ENCODE measurements around the gene CILP2.

Gene CILP2

GRCh38 chr19:19505669-19506326 lies 32.3 kb upstream of the CILP2 start:
- no peak for DNase-seq (ENCODE audit: low read depth in 2 of 2, low spot score in 1 of 2)

- no peak for DNase-seq (ENCODE audit: low read depth in 2 of 2, low spot score in 1 of 2)
Observed at GRCh38 chr19:19506592-19506991, 31.5 kb upstream of the CILP2 start.

- no peak for DNase-seq (ENCODE audit: low read depth in 2 of 2, low spot score in 1 of 2)
Observed at GRCh38 chr19:19507354-19507753, 30.7 kb upstream of the CILP2 start.

- no peak for DNase-seq (ENCODE audit: low read depth in 2 of 2, low spot score in 1 of 2)
Observed at GRCh38 chr19:19508217-19508616, 29.8 kb upstream of the CILP2 start.

- DNase-seq (ENCODE audit: low read depth in 2 of 2, low spot score in 1 of 2), result no peak
Observed at GRCh38 chr19:19510432-19510831, 27.6 kb upstream of the CILP2 start.

- no peak for DNase-seq (ENCODE audit: low read depth in 2 of 2, low spot score in 1 of 2)
Observed at GRCh38 chr19:19513682-19514081, 24.4 kb upstream of the CILP2 start.

GRCh38 chr19:19514215-19514657 lies 23.8 kb upstream of the CILP2 start:
- DNase-seq (ENCODE audit: low read depth in 2 of 2, low spot score in 1 of 2), result no peak

GRCh38 chr19:19514881-19515641 lies 23.0 kb upstream of the CILP2 start, which contains the start of gene TSSK6:
TSS of gene TSSK6 (minus strand) at chr19:19515548. CDS start at chr19:19515427, 121 bp downstream.
- DNase-seq (ENCODE audit: low read depth in 2 of 2, low spot score in 1 of 2), result no peak

- peak; percentile 85 to 89 for DNase-seq (ENCODE audit: low read depth in 2 of 2, low spot score in 1 of 2)
Observed at GRCh38 chr19:19515642-19516519, 22.2 kb upstream of the CILP2 start, which contains the start of gene NDUFA13. TSS of gene NDUFA13 (plus strand) at chr19:19516225. CDS start at chr19:19516239, 14 bp downstream.

GRCh38 chr19:19517235-19517619 lies 20.8 kb upstream of the CILP2 start:
- no peak for DNase-seq (ENCODE audit: low read depth in 2 of 2, low spot score in 1 of 2)

- no peak for DNase-seq (ENCODE audit: low read depth in 2 of 2, low spot score in 1 of 2)
Observed at GRCh38 chr19:19520989-19521388, 17.1 kb upstream of the CILP2 start.

GRCh38 chr19:19523177-19523576 lies 14.9 kb upstream of the CILP2 start:
- DNase-seq (ENCODE audit: low read depth in 2 of 2, low spot score in 1 of 2), result no peak

- no peak for DNase-seq (ENCODE audit: low read depth in 2 of 2, low spot score in 1 of 2)
Observed at GRCh38 chr19:19524053-19524452, 14.0 kb upstream of the CILP2 start.

- no peak for DNase-seq (ENCODE audit: low read depth in 2 of 2, low spot score in 1 of 2)
Observed at GRCh38 chr19:19525611-19526380, 12.3 kb upstream of the CILP2 start.

GRCh38 chr19:19526581-19527370 lies 11.3 kb upstream of the CILP2 start:
- no peak for DNase-seq (ENCODE audit: low read depth in 2 of 2, low spot score in 1 of 2)

GRCh38 chr19:19527371-19527656 lies 10.8 kb upstream of the CILP2 start:
- DNase-seq (ENCODE audit: low read depth in 2 of 2, low spot score in 1 of 2), result no peak

GRCh38 chr19:19527674-19528625 lies 10.1 kb upstream of the CILP2 start:
- DNase-seq (ENCODE audit: low read depth in 2 of 2, low spot score in 1 of 2), result no peak

GRCh38 chr19:19528721-19529490 lies 9.2 kb upstream of the CILP2 start, which contains the start of gene YJEFN3:
TSS of gene YJEFN3 (plus strand) at chr19:19528911. CDS start at chr19:19528933, 22 bp downstream.
- no peak for DNase-seq (ENCODE audit: low read depth in 2 of 2, low spot score in 1 of 2)

Data from stimulated activated CD8-positive, alpha-beta memory T cell treated with anti-CD3 and anti-CD28 coated beads, Interleukin-4, amount 100 ng/mL, for 1 hour (primary cell).